HepG2 (cell line): ENCODE results near the gene TOMM20. TPM values are rescaled to one million over a fixed set of nuclear protein-coding genes. Genes with fewer than 3 reads are reported as not detected.

Experiments used
- EED ChIP-seq: sonication (generic); formaldehyde crosslinking; IDR thresholded peaks from 2 replicates; pipeline ENCODE4 v1.5.0; 2020; ENCODE audit warnings: mild to moderate bottlenecking, missing genetic modification reagents
- HES4 ChIP-seq: sonication (generic); formaldehyde crosslinking; IDR thresholded peaks from 2 replicates; pipeline ENCODE4 v1.9.0; 2021; ENCODE audit warnings: mild to moderate bottlenecking, missing genetic modification reagents, borderline replicate concordance
- HOXA9 ChIP-seq: sonication (generic); formaldehyde crosslinking; IDR thresholded peaks from 2 replicates; pipeline ENCODE4 v1.8.1; 2022; ENCODE audit warnings: missing genetic modification reagents, mild to moderate bottlenecking, moderate library complexity, borderline replicate concordance
- NFKB2 ChIP-seq: sonication (generic); formaldehyde crosslinking; IDR thresholded peaks from 2 replicates; pipeline ENCODE4 v1.4.0; 2020; ENCODE audit warnings: missing genetic modification reagents, borderline replicate concordance
- RAD51 ChIP-seq: fragments of 450-650 bp; IDR thresholded peaks from 2 replicates; pipeline ENCODE4 v1.6.1; 2016; ENCODE audit warnings: borderline replicate concordance
- ZNF747 ChIP-seq: sonication (generic); formaldehyde crosslinking; IDR thresholded peaks from 2 replicates; pipeline ENCODE4 v1.8.1; 2023; ENCODE audit warnings: missing genetic modification reagents, mild to moderate bottlenecking, borderline replicate concordance
- ZNF781 ChIP-seq: sonication (generic); formaldehyde crosslinking; IDR thresholded peaks from 2 replicates; pipeline ENCODE4 v1.5.1; 2020; ENCODE audit warnings: borderline replicate concordance, mild to moderate bottlenecking, missing genetic modification reagents; ENCODE audit errors: not compliant biosample characterization
- polyA plus RNA-seq, 8 experiments: library from polyadenylated mRNA; depleted of rRNA in 3 of 8; stranded (reverse) in 7 of 8; unstranded in 1 of 8; fragments of >200 nt; fragmentation: Illumina TruSeq in 4 of 8; extraction: Trizol in 4 of 8; gene quantifications; 2 replicates each; pipeline versions ENCODE4 v1.2.1 to v1.2.3, GENCODE V29; 2011 to 2016; ENCODE audit warnings: low read depth in 4 of 8, missing spikeins in 1 of 8, mixed read lengths in 1 of 8; ENCODE audit not compliant: insufficient read depth in 1 of 8
- total RNA-seq, 5 experiments: library from RNA; depleted of rRNA; stranded (reverse); fragments of >200 nt; fragmentation: Illumina TruSeq; extraction: Trizol; gene quantifications; 2 replicates each; pipeline ENCODE4 v1.2.3, GENCODE V29; 2016; ENCODE audit warnings: low read depth in 1 of 5
- TF ChIP-seq, protein P1 (sequence below): sonication (generic); formaldehyde crosslinking; IDR thresholded peaks from 2 replicates; pipeline ENCODE4 v1.4.0; 2020; ENCODE audit warnings: mild to moderate bottlenecking, missing genetic modification reagents
- TF ChIP-seq, protein P2 (sequence below): sonication (generic); formaldehyde crosslinking; IDR thresholded peaks from 2 replicates; pipeline ENCODE4 v1.4.0; 2020; ENCODE audit warnings: missing genetic modification reagents
- TF ChIP-seq, protein P3 (sequence below): sonication (generic); formaldehyde crosslinking; IDR thresholded peaks from 2 replicates; pipeline ENCODE4 v1.5.1; 2020; ENCODE audit warnings: mild to moderate bottlenecking, missing genetic modification reagents, borderline replicate concordance

The TOMM20 gene
- total and polyA plus RNA-seq, 2 of the 13 experiments (the other 11 are each of a cell fraction or from before 2014, with no cell fraction given) = 153 to 376 TPM

- TF ChIP-seq, protein P1, sequence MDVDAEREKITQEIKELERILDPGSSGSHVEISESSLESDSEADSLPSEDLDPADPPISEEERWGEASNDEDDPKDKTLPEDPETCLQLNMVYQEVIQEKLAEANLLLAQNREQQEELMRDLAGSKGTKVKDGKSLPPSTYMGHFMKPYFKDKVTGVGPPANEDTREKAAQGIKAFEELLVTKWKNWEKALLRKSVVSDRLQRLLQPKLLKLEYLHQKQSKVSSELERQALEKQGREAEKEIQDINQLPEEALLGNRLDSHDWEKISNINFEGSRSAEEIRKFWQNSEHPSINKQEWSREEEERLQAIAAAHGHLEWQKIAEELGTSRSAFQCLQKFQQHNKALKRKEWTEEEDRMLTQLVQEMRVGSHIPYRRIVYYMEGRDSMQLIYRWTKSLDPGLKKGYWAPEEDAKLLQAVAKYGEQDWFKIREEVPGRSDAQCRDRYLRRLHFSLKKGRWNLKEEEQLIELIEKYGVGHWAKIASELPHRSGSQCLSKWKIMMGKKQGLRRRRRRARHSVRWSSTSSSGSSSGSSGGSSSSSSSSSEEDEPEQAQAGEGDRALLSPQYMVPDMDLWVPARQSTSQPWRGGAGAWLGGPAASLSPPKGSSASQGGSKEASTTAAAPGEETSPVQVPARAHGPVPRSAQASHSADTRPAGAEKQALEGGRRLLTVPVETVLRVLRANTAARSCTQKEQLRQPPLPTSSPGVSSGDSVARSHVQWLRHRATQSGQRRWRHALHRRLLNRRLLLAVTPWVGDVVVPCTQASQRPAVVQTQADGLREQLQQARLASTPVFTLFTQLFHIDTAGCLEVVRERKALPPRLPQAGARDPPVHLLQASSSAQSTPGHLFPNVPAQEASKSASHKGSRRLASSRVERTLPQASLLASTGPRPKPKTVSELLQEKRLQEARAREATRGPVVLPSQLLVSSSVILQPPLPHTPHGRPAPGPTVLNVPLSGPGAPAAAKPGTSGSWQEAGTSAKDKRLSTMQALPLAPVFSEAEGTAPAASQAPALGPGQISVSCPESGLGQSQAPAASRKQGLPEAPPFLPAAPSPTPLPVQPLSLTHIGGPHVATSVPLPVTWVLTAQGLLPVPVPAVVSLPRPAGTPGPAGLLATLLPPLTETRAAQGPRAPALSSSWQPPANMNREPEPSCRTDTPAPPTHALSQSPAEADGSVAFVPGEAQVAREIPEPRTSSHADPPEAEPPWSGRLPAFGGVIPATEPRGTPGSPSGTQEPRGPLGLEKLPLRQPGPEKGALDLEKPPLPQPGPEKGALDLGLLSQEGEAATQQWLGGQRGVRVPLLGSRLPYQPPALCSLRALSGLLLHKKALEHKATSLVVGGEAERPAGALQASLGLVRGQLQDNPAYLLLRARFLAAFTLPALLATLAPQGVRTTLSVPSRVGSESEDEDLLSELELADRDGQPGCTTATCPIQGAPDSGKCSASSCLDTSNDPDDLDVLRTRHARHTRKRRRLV (CRISPR knock-in tag) = 0 out of 2 replicates have a peak, but pooled peaks have one; percentile 21
- 0 out of 2 replicates have a peak, but pooled peaks have one; percentile 47 for TF ChIP-seq ZNF747
- no peak for TF ChIP-seq EED (CRISPR knock-in tag)
- TF ChIP-seq HOXA9 (CRISPR knock-in tag) = 0 out of 2 replicates have a peak, but pooled peaks have one; percentile 19
- TF ChIP-seq NFKB2 (CRISPR knock-in tag) = 0 out of 2 replicates have a peak, but pooled peaks have one; percentile 2
- TF ChIP-seq ZNF781 = no peak
- no peak for TF ChIP-seq HES4 (CRISPR knock-in tag)
- TF ChIP-seq, protein P2, sequence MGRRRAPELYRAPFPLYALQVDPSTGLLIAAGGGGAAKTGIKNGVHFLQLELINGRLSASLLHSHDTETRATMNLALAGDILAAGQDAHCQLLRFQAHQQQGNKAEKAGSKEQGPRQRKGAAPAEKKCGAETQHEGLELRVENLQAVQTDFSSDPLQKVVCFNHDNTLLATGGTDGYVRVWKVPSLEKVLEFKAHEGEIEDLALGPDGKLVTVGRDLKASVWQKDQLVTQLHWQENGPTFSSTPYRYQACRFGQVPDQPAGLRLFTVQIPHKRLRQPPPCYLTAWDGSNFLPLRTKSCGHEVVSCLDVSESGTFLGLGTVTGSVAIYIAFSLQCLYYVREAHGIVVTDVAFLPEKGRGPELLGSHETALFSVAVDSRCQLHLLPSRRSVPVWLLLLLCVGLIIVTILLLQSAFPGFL (CRISPR knock-in tag) = 0 out of 2 replicates have a peak, but pooled peaks have one; percentile 64
- no peak for TF ChIP-seq RAD51
- TF ChIP-seq, protein P3, sequence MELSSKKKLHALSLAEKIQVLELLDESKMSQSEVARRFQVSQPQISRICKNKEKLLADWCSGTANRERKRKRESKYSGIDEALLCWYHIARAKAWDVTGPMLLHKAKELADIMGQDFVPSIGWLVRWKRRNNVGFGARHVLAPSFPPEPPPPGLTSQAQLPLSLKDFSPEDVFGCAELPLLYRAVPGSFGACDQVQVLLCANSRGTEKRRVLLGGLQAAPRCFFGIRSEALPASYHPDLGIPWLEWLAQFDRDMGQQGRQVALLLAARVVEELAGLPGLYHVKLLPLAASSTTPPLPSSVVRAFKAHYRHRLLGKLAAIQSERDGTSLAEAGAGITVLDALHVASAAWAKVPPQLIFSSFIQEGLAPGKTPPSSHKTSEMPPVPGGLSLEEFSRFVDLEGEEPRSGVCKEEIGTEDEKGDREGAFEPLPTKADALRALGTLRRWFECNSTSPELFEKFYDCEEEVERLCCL (CRISPR knock-in tag) = 0 out of 2 replicates have a peak, but pooled peaks have one; percentile 10
These were observed 54.6 kb downstream of the TOMM20 start (continued) for GRCh38 chr1:235073968-235074522.
